GM12892 (cell line): ENCODE measurements around the gene SNX6.

Experiments
- POLR2A ChIP-seq: IDR thresholded peaks from 2 replicates; pipeline ENCODE4 v1.6.1; 2011; ENCODE audit warnings: low read depth, low read length, control low read depth
- TAF1 ChIP-seq: IDR thresholded peaks from 2 replicates; pipeline ENCODE4 v1.6.1; 2011; ENCODE audit warnings: low read depth, mild to moderate bottlenecking, control low read depth, low read length, borderline replicate concordance

- TF ChIP-seq POLR2A, result no peak
- no peak for TF ChIP-seq TAF1
Observed at GRCh38 chr14:34580381-34580780, 49.6 kb downstream of the SNX6 start.
